HL-60 (cell line): Measurements from ENCODE around the gene LAMC2.

Experiments
- DNase-seq, 2 experiments: peaks; one replicate each; pipeline ENCODE4 v3.0.0-alpha.2; 2010 to 2020; ENCODE audit warnings: low read depth in 1 of 2, low spot score in 1 of 2
- H3K27ac ChIP-seq: fragments of 250-450 bp; sonication (Bioruptor Pico); replicated peaks from 2 replicates; pipeline ENCODE4 v1.5.1; 2020; ENCODE audit warnings: mild to moderate bottlenecking, moderate library complexity
- H3K27me3 ChIP-seq: fragments of 250-450 bp; sonication (Bioruptor Pico); 2 replicates; pipeline ENCODE4 v1.5.1; 2021; ENCODE audit warnings: mild to moderate bottlenecking, moderate library complexity; ENCODE audit not compliant: insufficient read depth, poor library complexity, severe bottlenecking
- H3K4me3 ChIP-seq: replicated peaks from 2 replicates; pipeline ENCODE4 v1.5.1; 2011; ENCODE audit warnings: mild to moderate bottlenecking, control low read depth, low read length; ENCODE audit not compliant: insufficient read depth
- GABPA ChIP-seq: IDR thresholded peaks from 2 replicates; pipeline ENCODE4 v1.6.1; 2012; ENCODE audit warnings: low read depth
- POLR2AphosphoS5 ChIP-seq: IDR thresholded peaks from 2 replicates; pipeline ENCODE4 v1.6.1; 2012; ENCODE audit warnings: low read depth
- REST ChIP-seq: IDR thresholded peaks from 2 replicates; pipeline ENCODE4 v1.6.1; 2012; ENCODE audit warnings: low read depth; ENCODE audit not compliant: insufficient replicate concordance
- SPI1 ChIP-seq: IDR thresholded peaks from 2 replicates; pipeline ENCODE4 v1.6.1; 2012; ENCODE audit warnings: low read depth, mild to moderate bottlenecking, borderline replicate concordance
- TF ChIP-seq, protein P1 (sequence below): IDR thresholded peaks from one replicate; pipeline ENCODE4 v1.5.1; 2011; ENCODE audit warnings: low read length, control low read depth, inconsistent platforms; ENCODE audit not compliant: insufficient read depth

LAMC2 gene

GRCh38 chr1:183210681-183211080 lies 24.6 kb downstream of the LAMC2 start:
- Histone ChIP-seq H3K27me3 (peaks cover 5% of the 10 kb centered on the region), H3K4me3 (no peak overlapping the region), H3K27ac (no peak overlapping the region)
- TF ChIP-seq GABPA = no peak
- TF ChIP-seq REST = no peak
- TF ChIP-seq POLR2AphosphoS5 = no peak
- TF ChIP-seq SPI1 = no peak
- TF ChIP-seq, protein P1, sequence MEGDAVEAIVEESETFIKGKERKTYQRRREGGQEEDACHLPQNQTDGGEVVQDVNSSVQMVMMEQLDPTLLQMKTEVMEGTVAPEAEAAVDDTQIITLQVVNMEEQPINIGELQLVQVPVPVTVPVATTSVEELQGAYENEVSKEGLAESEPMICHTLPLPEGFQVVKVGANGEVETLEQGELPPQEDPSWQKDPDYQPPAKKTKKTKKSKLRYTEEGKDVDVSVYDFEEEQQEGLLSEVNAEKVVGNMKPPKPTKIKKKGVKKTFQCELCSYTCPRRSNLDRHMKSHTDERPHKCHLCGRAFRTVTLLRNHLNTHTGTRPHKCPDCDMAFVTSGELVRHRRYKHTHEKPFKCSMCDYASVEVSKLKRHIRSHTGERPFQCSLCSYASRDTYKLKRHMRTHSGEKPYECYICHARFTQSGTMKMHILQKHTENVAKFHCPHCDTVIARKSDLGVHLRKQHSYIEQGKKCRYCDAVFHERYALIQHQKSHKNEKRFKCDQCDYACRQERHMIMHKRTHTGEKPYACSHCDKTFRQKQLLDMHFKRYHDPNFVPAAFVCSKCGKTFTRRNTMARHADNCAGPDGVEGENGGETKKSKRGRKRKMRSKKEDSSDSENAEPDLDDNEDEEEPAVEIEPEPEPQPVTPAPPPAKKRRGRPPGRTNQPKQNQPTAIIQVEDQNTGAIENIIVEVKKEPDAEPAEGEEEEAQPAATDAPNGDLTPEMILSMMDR = no peak
- DNase-seq = no peak

DNA sequence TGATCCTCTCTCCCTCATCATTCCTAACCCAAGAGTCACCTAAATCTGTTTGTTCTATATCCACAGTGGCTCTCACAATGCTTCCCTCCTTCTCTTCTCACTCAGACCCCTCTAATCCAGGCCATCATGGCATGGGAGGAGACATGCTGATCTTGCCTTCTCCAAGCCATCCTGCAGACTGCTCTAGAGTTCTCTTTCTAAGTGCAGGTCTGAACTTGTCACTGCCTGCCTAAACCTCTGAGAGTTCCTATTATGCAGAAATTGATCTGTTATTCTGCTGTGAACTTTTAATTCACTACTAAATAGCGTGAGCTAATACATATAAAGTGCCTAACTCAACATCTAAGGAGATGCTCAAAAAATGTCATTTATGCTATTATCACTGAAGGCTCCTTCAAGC lies 26.8 kb downstream of the LAMC2 start:
- no peak for TF ChIP-seq POLR2AphosphoS5
- no peak for TF ChIP-seq REST
- no peak for TF ChIP-seq GABPA
- TF ChIP-seq SPI1 = no peak
- DNase-seq = no peak

DNA sequence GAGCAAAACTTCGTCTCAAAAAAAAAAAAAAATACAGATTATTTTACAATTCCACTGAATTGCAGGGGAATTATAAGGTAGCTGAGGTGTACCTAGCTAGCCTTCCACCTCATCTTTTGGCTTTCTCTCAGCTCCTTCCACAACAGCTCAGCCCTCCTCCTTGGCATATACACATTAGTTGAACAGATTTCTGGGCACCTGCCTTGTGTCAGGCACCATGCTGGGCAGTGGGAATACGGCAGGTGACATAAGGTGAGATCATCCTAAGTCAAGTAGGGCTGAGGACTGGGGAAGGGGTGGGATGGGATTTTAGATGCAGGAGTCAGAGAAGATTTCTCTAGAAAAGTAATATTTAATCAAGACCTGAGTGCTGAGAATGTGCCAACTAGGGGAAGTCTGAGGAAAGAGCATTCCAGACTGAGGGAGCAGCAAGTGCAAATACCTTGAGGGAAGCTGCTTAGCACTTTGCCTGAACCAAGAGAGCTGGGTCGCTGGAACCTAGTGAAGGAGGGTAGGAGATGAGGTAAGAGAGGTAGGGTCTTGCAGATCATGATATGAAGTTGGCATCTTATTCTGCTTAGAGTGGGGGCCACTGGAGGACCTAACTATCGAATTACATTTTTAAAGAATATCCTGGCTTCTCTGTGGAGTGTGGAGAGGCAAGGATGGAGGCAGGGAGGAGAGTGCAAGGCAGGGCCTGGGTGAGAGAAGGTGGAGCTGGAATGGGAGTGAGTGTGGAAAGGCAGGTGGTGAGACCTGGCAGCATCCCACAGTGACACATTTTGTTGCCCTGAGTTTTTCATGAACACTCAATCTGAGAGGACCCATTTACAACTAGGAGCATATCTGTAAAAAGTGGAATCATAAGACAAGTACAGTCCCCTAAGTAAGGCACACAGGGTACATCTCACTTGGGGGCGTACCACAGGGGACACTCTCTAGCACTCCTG lies 28.2 kb downstream of the LAMC2 start:
- DNase-seq = no peak
- peaks cover 6% of the 10 kb centered on the region for H3K27me3 ChIP-seq
- H3K4me3 ChIP-seq = no peak overlapping the region
- no peak overlapping the region for H3K27ac ChIP-seq
- no peak for TF ChIP-seq REST
- TF ChIP-seq, protein P1 = no peak
- TF ChIP-seq POLR2AphosphoS5 = no peak
- no peak for TF ChIP-seq SPI1
- TF ChIP-seq GABPA = no peak

More for the DNA sequence above, 26.8 kb downstream of the LAMC2 start:
- no peak overlapping the region for H3K27ac ChIP-seq
- no peak overlapping the region for H3K4me3 ChIP-seq
- peaks cover 5% of the 10 kb centered on the region for H3K27me3 ChIP-seq
